KG1 (cell line): Measurements from ENCODE around the gene ALDH8A1.

Source experiments
- DNase-seq: peaks from one replicate; lab custom pipeline; 2025; lab: John Stamatoyannopoulos, UW

ALDH8A1 gene

DNA sequence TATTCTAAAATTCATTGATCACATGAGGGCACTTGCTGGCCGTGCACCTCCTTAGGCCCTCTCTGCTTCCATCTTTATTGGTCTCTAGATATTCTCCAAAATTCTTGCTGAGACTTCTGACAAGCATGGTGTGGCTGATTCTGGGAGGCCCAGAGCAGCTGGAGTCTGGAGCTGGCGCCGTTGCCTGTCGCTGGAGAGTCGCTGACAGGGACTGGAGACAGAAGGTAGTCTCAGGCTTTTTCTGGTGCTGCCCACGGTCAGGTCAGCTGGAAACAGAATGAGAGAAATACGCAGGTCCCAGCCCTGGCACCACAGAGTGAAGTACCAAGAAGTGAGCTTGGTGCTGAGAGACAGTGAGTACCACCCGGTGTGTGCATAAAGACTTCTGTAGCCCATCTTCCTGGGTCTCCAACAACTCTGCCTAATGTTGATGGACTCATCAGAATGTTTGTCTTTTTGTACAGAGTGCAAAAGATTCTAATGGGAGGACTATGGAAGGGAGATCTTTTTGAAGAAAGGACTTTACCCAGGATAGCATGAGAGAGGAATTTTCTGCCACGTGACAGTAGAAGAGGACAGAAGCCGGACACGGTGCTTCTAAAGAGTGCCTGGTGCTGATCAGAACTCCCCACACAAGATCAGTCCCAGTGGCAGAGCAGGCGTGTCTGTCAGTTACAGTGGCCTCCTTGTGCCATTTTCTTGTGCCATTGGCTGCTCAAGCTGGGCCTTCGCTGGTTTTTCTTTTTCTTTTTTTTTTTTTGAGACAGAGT lies 1.8 kb upstream of the ALDH8A1 start:
- DNase-seq, result no peak

DNA sequence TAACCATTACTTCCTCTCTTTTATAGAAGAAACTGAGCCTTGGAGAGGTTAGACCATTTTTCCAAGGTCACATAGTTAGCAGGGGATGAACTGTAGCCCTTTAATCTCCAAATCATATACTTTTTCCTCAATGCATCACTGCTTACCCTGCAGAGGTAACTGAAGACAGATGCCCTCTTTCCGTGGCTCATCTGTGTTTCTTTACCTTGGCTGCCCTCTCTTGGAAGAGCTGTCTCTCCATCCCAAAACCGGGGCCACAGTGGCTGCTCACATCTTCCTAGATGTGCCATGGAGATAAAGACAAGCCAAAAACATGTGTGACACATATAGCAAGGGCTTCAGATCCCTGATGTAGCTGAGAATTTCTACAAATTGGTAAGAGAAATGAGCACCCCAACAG lies 581 bp upstream of the ALDH8A1 start:
- no peak for DNase-seq

DNA sequence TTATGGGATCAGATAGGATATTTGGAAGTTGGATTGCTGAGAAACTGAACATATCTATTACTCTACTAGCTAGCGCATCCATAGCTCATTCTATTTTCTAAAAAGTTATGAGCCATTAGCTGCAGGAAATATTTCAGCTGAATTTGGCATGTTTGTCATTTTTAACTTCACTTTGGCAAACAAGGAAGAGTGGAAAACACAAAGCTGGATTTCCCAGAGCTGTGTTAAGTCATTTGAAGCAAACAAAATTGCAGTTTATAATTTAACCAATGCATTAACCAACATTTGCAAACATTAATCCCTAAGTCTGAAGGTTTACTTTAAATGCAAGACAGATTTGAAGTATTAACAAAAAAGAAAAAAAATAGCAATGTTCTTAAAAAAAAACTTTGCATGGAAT lies 1.2 kb downstream of the ALDH8A1 start:
- DNase-seq, result no peak

DNA sequence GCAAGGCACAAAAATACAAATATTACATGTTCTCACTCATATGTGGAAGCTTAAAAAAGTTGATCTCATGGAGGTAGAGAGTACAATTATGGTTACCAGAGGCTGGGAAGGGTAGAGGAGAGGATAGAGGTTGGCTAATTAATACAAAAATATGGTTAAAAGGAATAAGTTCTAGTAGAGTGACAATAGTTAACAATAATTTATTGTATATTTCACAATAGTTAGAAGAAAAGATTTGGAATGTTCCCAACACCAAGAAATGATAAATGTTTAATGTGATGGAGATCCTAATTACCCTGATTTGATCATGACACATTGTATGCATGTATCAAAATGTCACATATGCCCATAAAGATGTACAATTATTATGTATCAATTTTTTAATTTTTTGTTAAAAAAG lies 1.8 kb downstream of the ALDH8A1 start:
- DNase-seq, result no peak

DNA sequence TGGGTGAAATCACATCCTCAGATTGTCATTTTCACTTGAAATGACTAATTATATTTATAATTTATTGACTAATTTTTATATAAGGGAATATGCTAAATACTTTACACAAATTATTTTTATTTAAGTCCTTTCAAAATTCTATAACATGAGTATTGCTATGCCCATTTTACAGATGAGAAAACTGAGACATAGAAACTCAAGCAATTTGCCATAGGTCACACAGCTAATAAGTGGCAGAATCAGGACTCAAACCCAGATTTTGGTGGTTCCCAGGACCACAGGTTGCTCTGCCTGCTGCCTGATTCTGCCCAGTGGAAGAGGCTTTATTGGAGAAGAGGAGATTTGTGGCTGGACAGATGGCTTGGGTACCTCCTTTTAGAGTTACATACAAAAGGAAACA lies 4.9 kb downstream of the ALDH8A1 start:
- no peak for DNase-seq

DNA sequence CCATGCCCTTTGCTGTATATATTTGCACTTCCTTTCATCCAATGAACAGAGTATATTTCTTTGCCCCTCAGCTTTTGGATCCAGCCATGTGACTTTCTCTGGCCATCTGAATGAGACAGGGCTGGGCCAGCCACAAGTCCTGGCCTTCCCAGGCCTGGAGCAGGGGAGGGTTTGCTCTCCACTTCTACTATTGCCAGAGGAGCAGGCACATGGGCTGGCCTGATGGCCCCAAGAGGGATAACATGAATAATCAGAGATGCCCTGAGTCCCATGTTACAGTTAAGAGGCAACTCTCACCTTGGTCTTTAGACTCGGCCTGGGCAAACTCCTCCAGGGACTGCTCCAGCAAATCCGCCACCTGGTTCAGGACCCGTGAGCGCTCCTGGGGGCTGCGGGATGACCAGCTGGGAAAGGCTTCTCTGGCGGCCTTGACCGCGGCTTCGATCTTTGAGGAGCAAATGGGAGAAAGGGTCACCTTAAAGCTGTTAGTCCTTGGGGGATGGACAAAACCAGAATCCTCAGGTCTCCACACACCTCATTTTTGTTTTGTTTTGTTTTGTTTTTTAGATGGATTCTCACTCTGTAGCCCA lies 6.3 kb downstream of the ALDH8A1 start:
- no peak for DNase-seq

DNA sequence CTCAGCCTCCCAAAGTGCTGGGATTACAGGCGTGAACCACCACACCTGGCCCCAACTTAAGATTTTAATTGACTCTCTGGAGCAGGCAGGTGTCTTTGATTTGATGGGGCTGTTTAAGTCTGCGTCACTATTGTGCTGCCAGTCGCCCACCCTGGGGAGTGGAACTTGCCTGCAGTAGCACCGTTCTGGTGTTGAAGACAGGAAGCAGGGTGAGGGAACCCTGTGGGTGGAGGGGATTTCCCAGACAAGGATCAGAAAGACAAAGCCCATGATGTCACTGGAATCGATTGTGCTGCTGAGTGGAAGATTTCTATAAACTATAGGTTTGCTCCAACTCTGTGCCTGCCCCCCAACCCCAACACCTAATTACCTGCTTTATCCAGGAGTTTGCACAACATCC lies 11.0 kb downstream of the ALDH8A1 start:
- DNase-seq, result no peak

DNA sequence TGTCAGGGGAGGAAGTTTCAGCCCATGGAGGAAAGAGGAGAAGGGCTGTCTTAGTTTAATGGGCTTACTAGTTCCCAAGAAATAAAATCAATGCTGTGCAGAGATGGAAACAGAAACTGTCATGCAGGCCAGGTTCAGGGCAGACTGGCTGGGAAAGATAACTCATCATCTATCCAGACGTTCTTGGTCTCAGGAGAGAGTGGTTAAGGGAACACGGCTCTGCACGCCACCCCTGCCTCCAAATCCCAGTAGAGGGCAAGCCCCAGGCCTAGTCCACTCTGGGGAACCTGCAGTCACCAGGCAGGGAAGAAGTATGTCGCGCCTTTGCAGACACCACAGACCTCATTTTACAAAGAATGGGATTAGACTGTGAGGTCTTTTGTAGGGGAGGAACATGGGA lies 12.5 kb downstream of the ALDH8A1 start:
- no peak for DNase-seq

DNA sequence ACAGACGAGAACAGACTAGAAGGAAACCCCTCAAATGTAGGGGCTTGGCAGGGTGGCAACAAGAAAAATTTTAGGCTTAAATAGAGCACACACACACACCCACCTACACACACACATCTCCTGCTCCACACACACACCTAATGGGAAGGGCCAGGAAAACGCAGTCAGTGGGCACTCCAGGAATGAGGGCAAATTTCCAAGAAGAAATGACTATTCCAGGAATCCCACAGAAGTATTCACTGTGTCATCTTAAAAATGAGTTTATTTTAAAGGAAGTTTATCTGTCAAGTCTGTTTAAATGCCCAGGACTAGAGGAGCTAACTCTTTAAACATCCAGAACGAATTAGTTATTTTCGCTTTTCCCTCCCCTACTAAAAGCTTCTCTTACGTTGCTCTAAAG lies 13.0 kb downstream of the ALDH8A1 start:
- no peak for DNase-seq

DNA sequence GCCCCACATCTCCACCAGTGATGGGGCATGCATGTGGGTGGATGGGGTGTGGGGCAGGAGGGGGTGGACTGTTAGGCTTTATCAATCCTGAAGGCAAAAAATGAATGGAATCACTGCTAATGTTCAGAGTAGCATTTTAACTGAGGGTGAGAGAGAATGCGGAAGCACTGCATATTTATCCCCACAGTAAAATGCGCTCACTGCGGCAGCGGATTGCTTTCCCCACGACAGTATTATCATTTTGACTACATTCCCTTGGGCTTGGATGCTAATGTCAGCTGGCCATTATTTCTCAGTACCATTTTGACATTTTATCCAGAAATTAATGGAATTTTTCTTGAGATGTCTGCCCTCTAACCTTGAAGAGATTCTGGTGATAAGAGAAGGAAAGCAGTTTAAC lies 13.4 kb downstream of the ALDH8A1 start:
- DNase-seq, result no peak

DNA sequence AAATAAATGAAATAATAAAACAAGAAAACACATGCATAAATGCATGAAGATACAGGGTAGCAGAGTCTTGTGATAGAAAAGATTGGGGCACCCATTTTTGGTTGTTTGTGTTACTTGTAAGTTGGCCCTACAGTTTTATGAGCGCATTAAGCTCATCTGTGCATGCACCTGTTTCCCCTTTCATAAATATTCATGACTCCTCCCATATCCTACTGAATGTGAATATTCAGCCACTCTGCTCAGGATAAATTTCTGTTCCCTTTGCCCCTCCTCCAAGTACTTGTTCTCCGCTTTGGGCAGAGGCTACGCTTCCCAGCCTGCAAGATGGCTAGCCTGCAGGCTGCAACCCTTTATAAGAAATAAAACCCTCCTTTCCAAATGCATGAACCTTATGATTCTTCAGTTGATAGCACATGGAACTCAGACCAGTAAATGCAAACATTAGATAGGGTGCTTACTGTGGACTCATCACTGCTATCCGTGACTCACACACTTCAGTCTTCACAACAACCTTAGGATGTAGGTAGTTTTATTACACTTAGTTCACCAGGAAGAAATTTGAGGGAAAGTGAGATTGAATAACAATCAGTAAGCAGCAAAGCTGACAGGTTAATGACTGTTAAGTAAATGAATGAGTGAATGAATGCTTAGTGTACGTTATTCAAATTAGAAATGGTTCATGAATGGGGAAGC lies 15.0 kb downstream of the ALDH8A1 start:
- no peak for DNase-seq

DNA sequence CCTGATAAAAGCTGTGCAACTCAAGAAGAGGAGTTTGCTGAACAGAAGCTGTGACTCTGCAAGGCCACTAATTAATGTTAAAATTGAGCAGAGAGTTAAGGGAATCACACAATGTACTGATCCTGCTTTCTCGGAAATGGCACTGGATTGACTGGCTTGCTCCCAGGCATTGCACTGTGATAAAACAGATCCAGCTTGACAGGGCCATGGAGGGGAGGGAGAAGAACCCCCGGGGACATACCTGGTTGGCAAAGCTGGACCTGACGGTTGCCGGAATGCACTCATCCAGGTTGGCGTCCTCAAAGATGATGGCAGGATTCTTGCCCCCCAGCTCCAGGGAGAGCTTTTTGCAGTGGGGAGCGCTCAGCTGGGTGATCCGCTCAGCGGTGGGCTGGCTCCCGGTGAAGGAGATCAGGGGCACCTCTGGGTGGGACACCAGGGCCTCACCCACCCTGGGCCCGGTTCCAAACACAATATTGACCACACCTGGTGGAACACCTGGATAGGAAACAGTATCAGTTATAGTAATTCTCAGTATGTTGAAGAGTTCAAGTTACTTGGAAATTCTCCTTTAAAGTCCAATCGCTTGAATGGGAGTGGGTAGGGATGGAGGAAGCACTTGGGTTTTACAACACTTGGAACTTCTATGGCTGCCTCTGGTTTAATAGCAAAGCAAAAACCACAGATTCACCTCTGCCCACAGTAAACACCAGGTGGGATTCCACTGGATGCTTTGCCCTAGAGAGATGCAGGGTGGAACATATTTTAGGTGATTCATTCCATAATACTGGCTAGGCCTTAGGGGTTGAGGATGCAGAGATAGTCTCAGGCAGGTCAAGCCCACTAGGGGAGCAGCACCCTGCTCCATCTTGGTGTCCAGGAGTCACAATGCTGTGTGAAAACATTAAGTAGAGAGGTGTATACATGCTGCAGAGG lies 17.1 kb downstream of the ALDH8A1 start:
- no peak for DNase-seq

DNA sequence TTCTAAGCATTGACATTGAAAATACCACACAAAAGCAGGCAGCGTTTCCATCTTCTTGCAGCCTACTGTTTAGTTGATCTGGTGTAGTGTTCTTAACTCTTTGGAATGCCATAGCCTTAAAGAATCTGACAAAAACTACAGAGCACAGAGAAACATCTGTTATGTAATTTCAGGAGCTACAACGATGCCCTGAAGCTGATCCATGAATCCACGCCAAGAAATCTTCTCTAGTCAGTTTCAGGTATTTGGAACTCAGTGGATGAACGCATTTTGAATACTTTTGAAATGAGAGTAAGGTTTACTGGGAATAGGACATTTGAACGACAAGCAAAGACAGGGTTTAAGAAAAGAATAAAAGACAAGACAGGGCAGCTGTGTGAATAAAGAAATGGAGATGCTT lies 17.8 kb downstream of the ALDH8A1 start:
- no peak for DNase-seq

DNA sequence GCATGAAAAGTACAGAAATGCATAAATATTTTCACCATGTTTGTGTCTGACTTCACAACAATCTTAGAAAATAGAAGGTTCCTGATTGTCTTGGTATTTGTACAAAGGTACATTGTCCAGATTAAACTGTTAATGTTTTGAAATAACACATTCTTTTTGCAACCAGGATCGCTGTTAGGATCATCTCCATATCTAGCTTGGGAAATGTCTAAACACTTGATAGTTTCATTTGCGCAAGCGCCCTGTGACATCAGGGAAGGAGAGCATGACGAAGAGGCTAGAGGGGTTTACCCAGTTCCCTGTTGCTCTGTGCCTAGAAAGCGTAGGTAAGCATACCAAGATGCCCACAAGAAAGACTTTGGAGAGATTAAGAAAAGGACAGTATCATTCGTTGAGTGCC lies 19.4 kb downstream of the ALDH8A1 start:
- DNase-seq, result no peak

DNA sequence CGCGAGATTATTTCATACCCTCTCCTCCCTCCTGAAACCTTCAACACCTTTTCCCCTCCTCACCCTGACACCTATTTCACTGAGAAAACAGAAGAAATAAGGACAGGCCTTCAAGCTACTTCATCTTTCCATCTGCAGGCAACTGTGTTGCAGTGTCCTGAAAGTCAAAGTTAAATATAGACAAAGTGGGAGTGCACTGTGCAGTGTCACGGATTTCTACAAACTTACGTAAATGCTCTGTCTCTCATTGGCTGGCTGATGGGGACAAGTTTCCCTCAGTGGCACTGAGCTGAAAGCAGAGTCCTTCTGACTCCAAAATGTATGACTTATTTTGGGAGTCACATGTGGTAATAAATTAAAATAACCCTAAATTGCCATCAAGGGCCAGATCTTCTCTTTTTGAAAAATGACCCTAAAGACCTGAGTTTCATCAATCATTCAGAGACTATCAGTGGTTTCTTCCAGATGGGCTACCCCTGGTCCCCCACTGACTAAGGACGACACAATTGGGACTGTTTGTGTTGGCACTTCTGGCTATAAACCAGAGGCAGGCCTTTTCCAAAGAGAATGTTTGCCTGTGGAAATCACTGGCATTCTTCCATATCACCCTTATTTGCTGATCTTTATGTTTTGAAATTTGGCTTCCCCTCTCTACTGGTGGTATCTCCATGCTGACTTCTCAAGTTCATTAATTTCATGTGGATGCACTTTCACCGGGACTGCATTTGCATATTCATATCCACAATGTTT lies 21.6 kb downstream of the ALDH8A1 start:
- no peak for DNase-seq

DNA sequence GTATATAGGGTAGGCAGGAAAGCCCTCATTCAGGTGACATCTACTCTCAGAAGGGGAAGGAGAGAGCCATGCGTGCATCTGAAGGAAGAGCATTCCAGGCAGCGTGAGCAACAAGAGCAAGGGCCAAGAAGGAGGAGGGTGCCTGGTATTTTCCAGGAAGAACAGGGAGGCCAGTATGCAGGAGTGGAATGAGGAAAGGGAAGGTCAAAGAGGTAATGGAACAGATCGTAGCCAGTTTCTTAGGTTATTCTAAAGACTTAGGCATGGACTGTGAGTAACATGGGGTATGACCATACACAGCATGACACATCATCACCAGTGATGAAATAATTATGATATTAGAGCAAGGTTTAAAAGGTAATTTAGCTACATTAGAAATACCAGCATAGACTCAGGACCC lies 24.1 kb downstream of the ALDH8A1 start:
- no peak for DNase-seq

DNA sequence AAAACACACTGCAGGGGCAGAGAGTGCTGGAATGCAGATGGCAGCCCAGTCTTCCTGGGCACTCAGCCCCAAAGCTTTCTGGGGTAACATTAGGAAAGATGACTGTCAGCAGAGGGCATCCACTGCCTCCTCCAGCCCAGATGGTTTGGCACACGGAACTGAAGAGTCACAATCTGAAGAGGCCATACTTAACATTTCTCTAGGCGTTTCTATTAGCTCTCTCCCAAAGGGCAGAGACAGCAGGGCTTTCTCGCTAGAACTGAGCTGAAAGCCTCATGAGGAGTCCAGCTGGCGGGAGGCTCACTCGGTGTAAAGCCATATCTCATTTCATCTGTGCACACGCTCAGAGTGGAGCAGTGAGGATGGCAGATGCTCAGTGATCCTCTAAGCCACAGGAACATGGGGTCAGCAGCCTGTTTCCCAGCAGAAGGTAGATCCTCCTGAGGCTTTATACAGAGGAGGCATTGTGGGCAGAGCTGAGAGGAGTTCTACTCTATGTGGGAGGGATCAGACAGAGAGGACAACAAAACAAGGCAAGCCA lies 28.1 kb downstream of the ALDH8A1 start:
- DNase-seq, result no peak

DNA sequence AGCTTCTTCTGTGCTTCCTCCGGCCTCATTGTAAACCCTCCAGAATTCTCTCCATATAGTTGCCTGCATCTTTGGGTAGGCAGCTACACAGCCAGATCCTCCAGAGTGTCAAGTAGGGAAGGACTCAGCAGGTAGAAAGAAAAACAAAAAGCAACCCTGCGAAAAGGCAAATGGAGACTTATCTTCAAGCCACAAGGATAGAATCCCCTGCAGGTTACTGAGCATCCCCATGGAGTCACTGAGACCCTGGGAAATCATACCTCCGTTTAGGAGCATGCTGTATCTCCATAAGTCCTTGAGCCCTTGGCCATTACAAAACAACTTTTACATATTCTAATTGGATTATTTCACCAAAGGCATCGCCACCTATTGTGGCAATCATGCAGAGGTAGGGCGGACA lies 28.6 kb downstream of the ALDH8A1 start:
- DNase-seq, result no peak

DNA sequence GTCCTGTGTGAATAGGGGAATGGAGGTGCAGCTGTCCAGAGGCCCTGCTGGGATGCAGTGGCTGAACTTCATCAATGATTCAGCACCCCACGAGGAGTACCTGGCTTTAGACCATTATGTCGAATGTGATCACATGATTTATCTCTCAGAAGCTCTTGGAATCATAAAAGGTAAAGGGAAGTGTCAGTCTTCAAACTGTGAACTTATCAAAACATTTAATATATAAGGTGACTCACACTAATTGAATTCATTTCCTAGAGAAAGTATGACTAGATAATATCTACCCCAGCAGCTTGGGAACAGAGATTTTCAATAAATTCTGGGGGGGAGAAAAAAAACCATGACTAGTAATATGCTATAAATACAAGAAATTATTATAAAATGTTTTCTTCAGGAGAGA lies 29.5 kb downstream of the ALDH8A1 start:
- DNase-seq, result no peak

DNA sequence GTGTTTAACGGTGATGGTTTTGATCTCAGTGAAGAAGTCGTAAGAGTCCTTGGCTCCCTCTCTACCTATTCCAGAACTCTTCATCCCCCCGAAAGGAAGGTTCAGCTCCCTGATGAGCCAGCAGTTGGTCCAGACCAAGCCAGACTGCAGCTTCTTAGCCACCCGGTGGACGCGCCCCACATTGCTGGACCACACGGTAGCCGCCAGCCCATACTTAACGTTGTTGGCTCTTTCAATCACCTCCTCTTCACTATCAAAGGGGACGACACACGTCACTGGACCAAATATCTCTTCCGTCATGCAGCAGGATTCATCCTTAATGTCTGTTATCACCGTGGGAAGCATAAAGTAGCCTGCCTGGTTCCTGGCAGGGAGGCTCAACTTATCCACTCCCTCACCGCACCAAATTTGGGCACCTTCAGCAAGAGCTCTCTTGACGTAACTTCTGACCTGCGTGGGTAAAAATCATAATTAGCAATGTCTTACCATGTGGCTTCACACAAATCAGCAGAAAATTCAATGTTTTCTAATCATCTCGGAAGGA lies 31.4 kb downstream of the ALDH8A1 start:
- no peak for DNase-seq

DNA sequence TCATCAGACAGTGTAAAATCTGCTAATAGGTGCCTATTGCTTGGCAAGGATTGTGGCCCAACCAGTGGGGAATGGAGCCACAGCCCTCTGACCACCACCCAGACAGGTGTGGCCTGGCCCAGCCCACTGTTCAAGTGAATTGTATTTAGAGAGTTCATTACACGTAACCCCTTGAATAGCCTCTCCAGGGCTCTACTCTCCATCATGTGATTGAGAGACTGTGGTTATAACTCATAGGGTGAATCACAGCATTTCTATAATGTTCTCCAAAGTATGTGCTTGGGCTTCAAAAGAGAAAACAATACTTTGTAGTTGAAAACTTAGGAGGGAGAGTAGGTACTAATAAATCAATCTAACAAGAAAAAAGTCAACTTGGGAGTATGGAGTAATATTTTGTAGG lies 38.4 kb downstream of the ALDH8A1 start:
- DNase-seq, result no peak
